ENCODE data around the gene FAM237B.

FAM237B gene

GRCh38 chr7:90309872-90310271, 11.2 kb downstream of the FAM237B start:
- Histone ChIP-seq H3K4me2 (ENCODE audit: low read depth, low read length, poor library complexity, severe bottlenecking) (no peak overlapping the region), H3F3A (ENCODE audit: low read depth) (no peaks in the 10 kb centered on the region), H3K36me3 (ENCODE audit: insufficient read depth, low read length) (no peaks in the 10 kb centered on the region), H3K4me3 (ENCODE audit: low read length, poor library complexity, severe bottlenecking) (no peak overlapping the region), H3K9me2 (replicated peaks; ENCODE audit: low read depth, low read length) (no peaks in the 10 kb centered on the region), H3K9me3 (ENCODE audit: insufficient read depth, low read depth, low read length) (no peaks in the 10 kb centered on the region), H3K27me3 (ENCODE audit: insufficient read depth, low read length, poor library complexity, severe bottlenecking) (no peaks in the 10 kb centered on the region), H3K9ac (ENCODE audit: low read depth, low read length, poor library complexity, severe bottlenecking) (no peak overlapping the region), H2AFZ (ENCODE audit: low read length) (no peak overlapping the region), H3K79me2 (ENCODE audit: insufficient read depth, low read length) (no peaks in the 10 kb centered on the region), H3K4me1 (ENCODE audit: insufficient read depth, low read length, poor library complexity, severe bottlenecking) (no peaks in the 10 kb centered on the region), H4K20me1 (ENCODE audit: insufficient read depth, low read length, poor library complexity, severe bottlenecking) (no peaks in the 10 kb centered on the region)
- TF ChIP-seq EZH2phosphoT487 (IDR thresholded peaks at IDR 0.05; ENCODE audit: borderline replicate concordance): no peak
- TF ChIP-seq CTCF (conservative IDR thresholded peaks at IDR 0.05; ENCODE audit: low read length): 0 out of 2 replicates have a peak, but pooled peaks have one; percentile 9

- Histone ChIP-seq H3K9me3 (ENCODE audit: insufficient read depth, low read depth, low read length) (no peaks in the 10 kb centered on the region), H4K20me1 (ENCODE audit: insufficient read depth, low read length, poor library complexity, severe bottlenecking) (no peaks in the 10 kb centered on the region), H2AFZ (ENCODE audit: low read length) (no peak overlapping the region), H3K4me1 (ENCODE audit: insufficient read depth, low read length, poor library complexity, severe bottlenecking) (no peaks in the 10 kb centered on the region), H3K9me2 (replicated peaks; ENCODE audit: low read depth, low read length) (no peaks in the 10 kb centered on the region), H3K4me3 (ENCODE audit: low read length, poor library complexity, severe bottlenecking) (no peak overlapping the region), H3K27me3 (ENCODE audit: insufficient read depth, low read length, poor library complexity, severe bottlenecking) (no peaks in the 10 kb centered on the region), H3K4me2 (ENCODE audit: low read depth, low read length, poor library complexity, severe bottlenecking) (no peak overlapping the region), H3F3A (ENCODE audit: low read depth) (no peaks in the 10 kb centered on the region), H3K36me3 (ENCODE audit: insufficient read depth, low read length) (no peaks in the 10 kb centered on the region), H3K79me2 (ENCODE audit: insufficient read depth, low read length) (no peaks in the 10 kb centered on the region), H3K9ac (ENCODE audit: low read depth, low read length, poor library complexity, severe bottlenecking) (no peak overlapping the region)
- TF ChIP-seq CTCF (conservative IDR thresholded peaks at IDR 0.05; ENCODE audit: low read length) (no peak), EZH2phosphoT487 (IDR thresholded peaks at IDR 0.05; ENCODE audit: borderline replicate concordance) (no peak)
Observed at GRCh38 chr7:90303241-90303640, 17.9 kb downstream of the FAM237B start.

GRCh38 chr7:90298145-90299038, 22.7 kb downstream of the FAM237B start:
- Histone ChIP-seq H3K4me2 (ENCODE audit: low read depth, low read length, poor library complexity, severe bottlenecking) (no peak overlapping the region), H3K79me2 (ENCODE audit: insufficient read depth, low read length) (no peaks in the 10 kb centered on the region), H3K4me1 (ENCODE audit: insufficient read depth, low read length, poor library complexity, severe bottlenecking) (no peaks in the 10 kb centered on the region), H3K9me2 (replicated peaks; ENCODE audit: low read depth, low read length) (no peaks in the 10 kb centered on the region), H3K4me3 (ENCODE audit: low read length, poor library complexity, severe bottlenecking) (no peak overlapping the region), H3K9ac (ENCODE audit: low read depth, low read length, poor library complexity, severe bottlenecking) (no peak overlapping the region), H3F3A (ENCODE audit: low read depth) (no peaks in the 10 kb centered on the region), H3K9me3 (ENCODE audit: insufficient read depth, low read depth, low read length) (no peaks in the 10 kb centered on the region), H2AFZ (ENCODE audit: low read length) (no peak overlapping the region), H4K20me1 (ENCODE audit: insufficient read depth, low read length, poor library complexity, severe bottlenecking) (no peaks in the 10 kb centered on the region), H3K27me3 (ENCODE audit: insufficient read depth, low read length, poor library complexity, severe bottlenecking) (no peaks in the 10 kb centered on the region), H3K36me3 (ENCODE audit: insufficient read depth, low read length) (no peaks in the 10 kb centered on the region)
- TF ChIP-seq CTCF (conservative IDR thresholded peaks at IDR 0.05; ENCODE audit: low read length) (peak; percentile 72), EZH2phosphoT487 (IDR thresholded peaks at IDR 0.05; ENCODE audit: borderline replicate concordance) (no peak)

Measured in Loucy (cell line).